IPS-15b (cell line): ENCODE measurements around the gene NDUFS6.

Source experiments
- H3K27me3 ChIP-seq: one replicate; pipeline ENCODE4 v1.6.1; 2013; ENCODE audit warnings: low read length; ENCODE audit not compliant: control insufficient read depth, insufficient read depth
- H3K36me3 ChIP-seq: one replicate; pipeline ENCODE4 v1.6.1; 2013; ENCODE audit warnings: low read length; ENCODE audit not compliant: control insufficient read depth, insufficient read depth
- H3K4me1 ChIP-seq: one replicate; pipeline ENCODE4 v1.6.1; 2013; ENCODE audit warnings: mild to moderate bottlenecking, low read length; ENCODE audit not compliant: control insufficient read depth, insufficient read depth
- H3K4me3 ChIP-seq: one replicate; pipeline ENCODE4 v1.5.1; 2013; ENCODE audit warnings: low read depth, low read length
- H3K9ac ChIP-seq: one replicate; pipeline ENCODE4 v1.6.1; 2013; ENCODE audit warnings: low read depth, mild to moderate bottlenecking, low read length
- H3K9me3 ChIP-seq: one replicate; pipeline ENCODE4 v1.6.1; 2013; ENCODE audit warnings: mild to moderate bottlenecking, low read length; ENCODE audit not compliant: control insufficient read depth, insufficient read depth

The NDUFS6 gene

GRCh38 chr5:1768283-1769000 is 32.8 kb upstream of the NDUFS6 start:
- Histone ChIP-seq H3K27me3 (no peaks in the 10 kb centered on the region), H3K4me1 (no peaks in the 10 kb centered on the region), H3K9ac (no peak overlapping the region), H3K4me3 (no peak overlapping the region), H3K9me3 (no peaks in the 10 kb centered on the region), H3K36me3 (no peaks in the 10 kb centered on the region)

GRCh38 chr5:1769017-1769640 is 32.1 kb upstream of the NDUFS6 start:
- no peaks in the 10 kb centered on the region for H3K9me3 ChIP-seq
- H3K4me3 ChIP-seq, result no peak overlapping the region
- H3K9ac ChIP-seq, result no peak overlapping the region
- H3K27me3 ChIP-seq, result no peaks in the 10 kb centered on the region
- H3K4me1 ChIP-seq, result no peaks in the 10 kb centered on the region
- H3K36me3 ChIP-seq, result no peaks in the 10 kb centered on the region

GRCh38 chr5:1769752-1770442 is 31.3 kb upstream of the NDUFS6 start:
- Histone ChIP-seq H3K36me3 (no peaks in the 10 kb centered on the region), H3K9me3 (no peaks in the 10 kb centered on the region), H3K4me1 (no peaks in the 10 kb centered on the region), H3K9ac (no peak overlapping the region), H3K4me3 (no peak overlapping the region), H3K27me3 (no peaks in the 10 kb centered on the region)

DNA sequence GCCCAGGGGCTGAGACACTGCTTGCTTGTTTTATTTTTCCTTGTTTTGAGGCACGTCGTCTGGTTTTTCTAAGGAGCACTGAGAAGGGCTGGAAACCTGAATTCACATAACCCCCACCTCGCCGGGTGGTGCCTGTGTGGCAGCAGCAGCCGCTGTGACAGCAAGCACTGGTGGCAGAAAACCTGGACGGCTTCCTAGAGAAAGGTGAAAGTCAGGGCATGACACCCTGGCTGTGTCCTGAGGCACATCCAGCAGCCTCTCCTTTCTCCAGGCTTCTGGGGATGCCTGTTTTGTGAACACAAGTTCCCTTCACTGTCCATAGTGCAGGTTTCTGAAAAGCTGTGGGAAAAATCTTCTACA is 30.8 kb upstream of the NDUFS6 start:
- Histone ChIP-seq H3K9ac (no peak overlapping the region), H3K9me3 (no peaks in the 10 kb centered on the region), H3K4me1 (no peaks in the 10 kb centered on the region), H3K27me3 (no peaks in the 10 kb centered on the region), H3K36me3 (no peaks in the 10 kb centered on the region), H3K4me3 (no peak overlapping the region)

GRCh38 chr5:1771149-1772065 is 29.8 kb upstream of the NDUFS6 start:
- Histone ChIP-seq H3K27me3 (no peaks in the 10 kb centered on the region), H3K9ac (no peak overlapping the region), H3K4me1 (no peaks in the 10 kb centered on the region), H3K36me3 (no peaks in the 10 kb centered on the region), H3K4me3 (no peak overlapping the region), H3K9me3 (no peaks in the 10 kb centered on the region)

DNA sequence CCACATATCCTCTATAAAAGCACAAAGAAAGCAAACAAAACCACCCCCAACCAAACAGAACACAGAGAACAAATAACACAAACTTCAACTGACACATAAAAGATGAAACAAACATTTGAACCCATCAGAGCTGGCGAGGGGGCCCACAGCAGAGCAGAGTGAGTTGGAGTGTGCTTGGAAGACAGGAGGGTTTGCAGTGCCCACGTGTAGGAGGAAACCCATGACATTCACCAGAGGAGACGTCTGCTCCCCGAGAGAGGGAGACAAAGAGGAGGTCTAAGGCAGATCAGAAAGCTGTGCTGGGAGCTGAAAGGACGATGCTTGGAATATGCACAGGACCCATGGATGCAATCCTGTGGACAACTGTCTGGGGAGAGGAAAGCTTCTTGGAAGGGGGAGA is 28.6 kb upstream of the NDUFS6 start:
- no peaks in the 10 kb centered on the region for H3K9me3 ChIP-seq
- no peaks in the 10 kb centered on the region for H3K4me1 ChIP-seq
- no peak overlapping the region for H3K9ac ChIP-seq
- no peaks in the 10 kb centered on the region for H3K36me3 ChIP-seq
- H3K27me3 ChIP-seq, result no peaks in the 10 kb centered on the region
- no peak overlapping the region for H3K4me3 ChIP-seq

DNA sequence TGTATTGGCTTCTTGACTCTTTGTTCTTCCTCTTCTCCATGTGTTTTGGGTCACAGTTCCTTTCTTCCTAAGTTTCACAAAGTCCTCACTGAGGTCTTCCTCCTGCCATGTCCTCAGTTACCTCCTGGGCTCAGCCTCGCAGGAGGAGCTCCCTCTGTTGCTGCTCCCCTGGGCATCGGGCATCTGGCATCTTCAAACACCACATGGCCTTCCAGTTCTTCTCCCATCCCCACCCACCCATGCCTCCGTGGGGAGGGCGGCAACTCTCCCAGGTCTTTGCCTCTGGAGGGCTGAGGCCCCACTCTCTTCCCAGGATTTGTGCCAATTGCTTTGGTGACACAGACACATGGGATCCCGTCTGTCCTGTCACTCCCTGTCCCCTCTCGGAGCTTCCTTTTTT is 24.4 kb upstream of the NDUFS6 start:
- H3K4me1 ChIP-seq, result no peaks in the 10 kb centered on the region
- no peak overlapping the region for H3K9ac ChIP-seq
- H3K27me3 ChIP-seq, result no peaks in the 10 kb centered on the region
- H3K36me3 ChIP-seq, result no peaks in the 10 kb centered on the region
- H3K4me3 ChIP-seq, result no peak overlapping the region
- H3K9me3 ChIP-seq, result no peaks in the 10 kb centered on the region

DNA sequence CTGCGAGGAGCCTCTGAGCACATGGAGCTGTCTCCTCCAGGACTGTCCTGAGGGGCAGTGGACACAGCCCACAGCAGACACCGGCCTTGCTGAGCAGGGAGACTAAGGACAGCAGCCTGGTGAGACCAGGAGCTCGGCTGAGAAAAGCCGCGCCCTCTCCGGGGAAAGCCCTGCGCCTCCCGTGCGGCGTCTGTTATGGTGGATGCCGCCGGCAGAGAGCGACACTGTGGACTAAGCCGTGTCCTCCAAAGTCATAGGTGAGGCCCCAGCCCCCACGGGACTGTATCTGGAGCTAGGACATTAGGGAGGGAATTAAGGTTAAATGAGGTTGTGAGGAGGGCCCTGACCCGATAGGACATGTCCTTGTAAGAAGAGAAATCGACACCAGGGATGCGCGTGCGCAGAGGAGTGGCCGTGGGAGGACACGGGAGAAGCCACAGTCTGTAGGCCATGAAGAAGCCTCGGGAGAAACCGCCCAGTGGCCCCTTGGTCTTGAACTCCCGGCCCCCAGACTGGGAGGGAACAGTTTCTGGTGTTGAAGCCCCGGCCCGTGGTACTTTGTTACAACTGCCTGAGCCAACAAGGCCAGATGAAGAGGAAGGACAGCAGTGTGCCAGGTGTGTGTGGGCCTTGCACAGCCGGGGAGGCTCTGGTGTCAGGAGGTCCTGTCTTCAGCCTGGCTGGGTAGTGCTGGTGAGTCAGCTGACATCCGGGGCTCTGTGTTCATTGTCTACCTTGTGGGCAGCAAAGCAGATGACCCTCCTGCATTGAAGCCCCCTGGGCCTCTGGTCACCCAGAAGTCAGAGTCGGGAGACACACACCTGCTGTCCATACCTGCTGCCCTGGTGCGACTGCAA is 23.7 kb upstream of the NDUFS6 start:
- Histone ChIP-seq H3K4me3 (no peak overlapping the region), H3K27me3 (no peaks in the 10 kb centered on the region), H3K4me1 (no peaks in the 10 kb centered on the region), H3K9ac (no peak overlapping the region), H3K36me3 (no peaks in the 10 kb centered on the region), H3K9me3 (no peaks in the 10 kb centered on the region)

- Histone ChIP-seq H3K4me1 (no peaks in the 10 kb centered on the region), H3K36me3 (no peaks in the 10 kb centered on the region), H3K9ac (no peak overlapping the region), H3K27me3 (no peaks in the 10 kb centered on the region), H3K9me3 (no peaks in the 10 kb centered on the region), H3K4me3 (no peak overlapping the region)
Measured at GRCh38 chr5:1778138-1779020, 22.8 kb upstream of the NDUFS6 start.

DNA sequence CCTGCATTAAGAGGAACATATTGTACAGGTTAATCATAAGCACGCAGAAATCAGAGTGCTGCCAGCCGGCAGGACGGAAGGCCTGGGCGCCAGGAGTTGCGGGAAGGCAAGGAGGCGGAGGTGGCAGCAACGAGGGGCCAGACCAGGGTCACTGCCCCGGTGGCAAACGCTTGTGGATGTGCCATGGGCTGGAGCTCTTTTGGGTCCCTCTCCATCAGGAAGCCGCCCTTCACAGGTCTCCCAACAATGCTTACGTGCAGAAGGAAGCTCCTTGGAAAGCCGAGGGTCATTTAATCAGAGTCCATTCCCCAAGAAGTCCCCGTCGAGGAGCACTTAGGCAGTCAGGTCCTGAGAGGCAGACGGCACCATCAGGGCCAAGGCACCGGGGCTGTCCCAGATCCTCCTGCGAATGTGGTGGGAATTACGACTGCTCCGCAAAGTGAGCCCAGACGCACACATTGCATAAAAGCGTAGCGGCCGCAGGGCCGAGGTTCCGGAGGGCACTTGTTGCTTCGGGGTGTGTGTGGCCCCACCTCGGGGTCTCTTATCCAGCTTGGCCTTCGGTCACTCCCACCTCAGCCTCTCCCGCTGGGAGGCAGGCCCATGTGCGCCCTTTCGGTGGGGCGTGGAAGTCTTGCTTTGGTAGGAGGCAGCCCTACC is 22.1 kb upstream of the NDUFS6 start:
- H3K36me3 ChIP-seq, result no peaks in the 10 kb centered on the region

More for the DNA sequence above, 22.1 kb upstream of the NDUFS6 start:
- no peaks in the 10 kb centered on the region for H3K9me3 ChIP-seq
- no peak overlapping the region for H3K4me3 ChIP-seq
- no peaks in the 10 kb centered on the region for H3K27me3 ChIP-seq
- no peak overlapping the region for H3K9ac ChIP-seq
- no peaks in the 10 kb centered on the region for H3K4me1 ChIP-seq
